LNCaP clone FGC (cell line): ENCODE results near the gene C5.
A peak's percentile ranks its signal among the peaks of the same experiment; 100 is the strongest.

Source experiments
- DNase-seq: peaks from one replicate; pipeline ENCODE4 v3.0.0-alpha.2; 2011; ENCODE audit warnings: low read depth
- H3K4me3 ChIP-seq: 2 replicates; pipeline ENCODE4 v1.5.1; 2011; ENCODE audit warnings: mild to moderate bottlenecking, low read depth, low read length, control low read depth
- CTCF ChIP-seq: IDR thresholded peaks from 2 replicates; pipeline ENCODE4 v1.5.1; 2012; ENCODE audit warnings: mild to moderate bottlenecking; ENCODE audit not compliant: control insufficient read depth, insufficient read depth; ENCODE audit errors: extremely low read depth

The C5 gene

GRCh38 chr9:121009650-121010049 is 40.4 kb downstream of the C5 start:
- no peak overlapping the region for H3K4me3 ChIP-seq
- no peak for TF ChIP-seq CTCF
- DNase-seq = no peak

DNA sequence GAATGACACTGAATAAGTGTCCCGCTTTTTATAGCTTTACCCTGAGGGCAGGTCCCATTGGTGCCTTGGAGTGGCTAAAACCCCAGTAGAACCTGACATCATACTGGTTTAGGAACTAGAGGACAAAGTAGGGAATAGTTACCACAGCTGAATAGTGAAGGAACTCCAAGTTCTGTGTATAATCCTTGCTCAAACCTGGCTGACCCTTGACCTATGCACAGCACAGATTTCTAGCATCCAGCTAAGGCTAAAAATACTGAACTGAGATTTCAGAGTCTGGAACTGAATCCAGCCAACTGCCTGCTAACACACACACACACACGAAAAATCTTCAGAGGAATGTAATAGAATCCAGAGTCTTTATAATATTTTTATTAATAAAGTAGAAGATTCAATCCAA is 50.8 kb downstream of the C5 start:
- no peak for TF ChIP-seq CTCF
- no peak for DNase-seq
- H3K4me3 ChIP-seq = no peak overlapping the region

- H3K4me3 ChIP-seq = no peak overlapping the region
- no peak for DNase-seq
- no peak for TF ChIP-seq CTCF
Observed at GRCh38 chr9:120998111-120998510, 52.0 kb downstream of the C5 start.

GRCh38 chr9:120997502-120997901 is 52.6 kb downstream of the C5 start:
- H3K4me3 ChIP-seq = no peak overlapping the region
- DNase-seq = no peak
- no peak for TF ChIP-seq CTCF

DNA sequence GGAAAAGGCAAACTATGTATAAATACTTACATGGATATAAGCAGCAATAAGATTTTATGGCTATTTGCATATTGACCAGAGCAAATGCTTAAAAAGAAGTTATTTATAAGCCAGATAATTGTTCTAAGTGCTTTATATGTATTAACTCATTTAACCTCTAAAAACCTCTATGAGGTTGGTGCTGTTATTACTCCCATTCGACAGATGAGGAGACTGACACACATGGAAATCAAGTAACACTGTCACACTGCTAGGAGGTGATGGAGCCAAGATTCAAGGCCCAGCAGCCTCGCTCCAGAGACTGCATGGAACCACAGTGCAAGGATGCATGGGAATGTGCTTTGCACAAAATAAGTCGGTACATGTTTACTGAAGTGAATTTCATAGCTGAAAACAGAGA is 53.7 kb downstream of the C5 start:
- no peak for DNase-seq
- no peak overlapping the region for H3K4me3 ChIP-seq
- TF ChIP-seq CTCF = no peak

DNA sequence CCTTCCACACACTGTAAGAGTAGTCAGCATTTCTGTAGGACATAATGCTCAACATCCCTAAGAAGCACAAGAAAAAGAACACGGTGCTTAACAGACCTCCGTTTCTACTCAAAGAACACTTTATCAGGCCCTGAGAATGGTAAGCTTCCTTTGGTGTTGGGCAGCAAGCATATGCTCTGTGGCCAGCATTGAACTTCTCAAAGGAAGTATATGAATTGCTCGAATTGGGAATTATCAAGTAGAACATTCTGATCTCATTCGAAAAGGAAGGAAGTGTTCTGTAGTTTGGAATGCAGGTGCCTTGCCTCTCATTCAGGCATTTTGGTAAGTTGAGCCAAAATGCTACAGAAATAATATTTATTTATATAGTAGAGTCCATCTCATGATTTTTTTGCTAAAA is 61.0 kb downstream of the C5 start:
- no peak overlapping the region for H3K4me3 ChIP-seq
- TF ChIP-seq CTCF = no peak
- no peak for DNase-seq

GRCh38 chr9:120985819-120986222 is 64.3 kb downstream of the C5 start:
- DNase-seq = peak; percentile 91
- no peak overlapping the region for H3K4me3 ChIP-seq
- peak; percentile 84 for TF ChIP-seq CTCF
